ENCODE measurements around the gene POLR2M. TPM values are rescaled to one million over a fixed set of nuclear protein-coding genes. Genes with fewer than 3 reads are reported as not detected.

Gene POLR2M
- polyA plus RNA-seq, 5 donors = 39.9 to 74.6 (median 49.3) TPM

GRCh38 chr15:57735891-57736290 lies 29.4 kb downstream of the POLR2M start:
- DNase-seq = no peak

DNA sequence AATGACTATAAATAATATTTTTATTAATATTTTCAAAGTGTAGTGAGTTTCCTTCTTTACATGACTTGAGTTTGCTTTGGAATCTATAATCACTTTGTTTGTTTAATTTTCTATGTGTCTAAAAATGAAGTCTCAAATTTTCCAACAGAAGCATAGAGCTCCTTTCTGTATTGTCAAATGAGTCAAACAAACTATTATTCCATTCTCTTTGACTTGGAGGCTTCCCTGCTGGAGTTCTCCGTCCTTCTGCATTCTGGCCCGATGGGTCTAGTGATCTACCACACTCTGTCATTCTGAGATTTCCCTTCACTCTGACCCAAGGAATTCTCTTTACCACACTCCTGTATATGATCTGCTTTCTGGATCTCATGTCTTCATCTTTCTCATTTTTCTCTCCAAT lies 30.1 kb downstream of the POLR2M start:
- DNase-seq = no peak

DNA sequence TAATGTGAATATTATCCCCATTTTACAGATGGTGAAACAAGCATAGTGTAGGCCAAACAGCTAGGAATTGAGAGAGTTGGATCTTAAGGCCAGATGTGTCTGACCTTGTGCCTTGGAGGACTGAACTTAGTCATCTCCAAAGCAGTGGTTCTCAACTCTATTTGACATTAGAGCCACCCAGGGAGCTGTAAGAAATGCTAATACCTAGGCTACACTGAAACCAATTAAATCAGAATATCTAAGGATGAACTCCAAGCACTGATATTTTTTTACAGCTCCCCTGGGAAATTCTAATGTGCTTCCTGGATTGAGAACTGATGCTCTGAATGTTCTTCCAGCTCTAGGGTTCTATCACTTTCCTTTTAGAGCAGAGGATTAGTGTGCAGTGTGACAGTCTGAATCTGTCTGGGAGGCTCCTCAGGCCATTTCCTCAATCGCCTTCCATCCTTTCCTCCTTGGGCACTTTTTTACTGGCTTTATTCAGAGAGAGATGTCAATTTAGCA lies 32.3 kb downstream of the POLR2M start:
- DNase-seq = no peak

GRCh38 chr15:57740048-57740447 lies 33.5 kb downstream of the POLR2M start:
- no peak for DNase-seq

GRCh38 chr15:57741089-57741488 lies 34.6 kb downstream of the POLR2M start:
- DNase-seq = no peak

GRCh38 chr15:57743424-57743823 lies 36.9 kb downstream of the POLR2M start:
- DNase-seq = no peak

GRCh38 chr15:57746786-57747185 lies 40.3 kb downstream of the POLR2M start:
- no peak for DNase-seq

DNA sequence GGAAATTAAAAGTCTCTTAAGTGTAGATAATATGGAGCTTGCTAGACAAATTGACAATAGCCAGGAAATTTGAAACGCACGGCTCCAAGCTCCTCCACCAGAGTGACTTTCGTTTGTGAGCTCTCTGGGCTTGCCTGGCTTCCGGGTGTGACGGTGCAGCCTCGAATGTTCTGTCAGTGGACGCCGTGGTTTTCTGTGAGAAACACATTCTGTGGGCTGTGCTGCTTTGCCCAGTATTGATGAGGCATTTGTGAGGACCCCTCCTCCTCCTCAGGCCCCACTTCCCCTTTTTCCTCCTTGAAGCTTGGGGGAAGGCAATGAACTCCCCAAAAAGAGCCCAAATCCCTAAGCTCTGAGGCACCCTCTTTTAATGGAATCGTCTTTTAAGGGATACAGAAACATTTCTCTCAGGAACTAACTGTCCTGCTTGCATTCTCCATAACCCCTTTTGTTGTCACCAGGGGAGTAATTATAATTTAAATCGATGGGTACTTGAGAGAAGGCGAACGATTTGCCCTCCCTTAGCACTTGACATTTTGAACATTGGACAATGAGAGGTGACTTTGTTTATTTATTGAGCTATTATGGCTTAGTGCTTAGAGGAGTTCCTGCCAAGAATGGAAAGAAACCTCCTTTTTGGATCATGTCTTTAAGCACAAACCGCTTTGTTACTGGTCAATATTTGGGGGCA lies 40.8 kb downstream of the POLR2M start:
- no peak for DNase-seq

- peak in 1 of 2 donors; percentile 36 for DNase-seq
These were observed 44.8 kb downstream of the POLR2M start for GRCh38 chr15:57751177-57751800.

DNA sequence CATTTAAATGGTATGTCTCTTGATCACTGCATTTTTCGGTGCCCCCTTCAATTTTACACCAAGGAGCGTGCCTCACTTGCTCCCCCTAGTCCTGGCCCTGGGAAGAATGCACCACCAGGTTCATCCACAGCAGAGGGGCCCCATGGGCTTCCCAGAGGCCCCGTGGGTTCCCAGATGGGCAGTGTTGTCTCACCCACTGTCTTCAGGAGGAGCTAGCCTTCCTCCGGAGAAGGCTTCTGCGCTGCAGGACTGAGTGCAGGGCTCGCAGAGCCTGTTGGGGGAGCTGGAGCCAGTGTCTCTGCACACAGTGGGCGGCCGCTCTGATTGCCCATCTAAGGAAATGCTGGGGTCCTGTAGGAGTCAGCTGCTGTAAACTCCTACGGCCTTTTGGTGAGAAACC lies 45.9 kb downstream of the POLR2M start:
- peak; percentile 74 to 77 for DNase-seq

GRCh38 chr15:57752840-57753239 lies 46.3 kb downstream of the POLR2M start:
- no peak for DNase-seq

DNA sequence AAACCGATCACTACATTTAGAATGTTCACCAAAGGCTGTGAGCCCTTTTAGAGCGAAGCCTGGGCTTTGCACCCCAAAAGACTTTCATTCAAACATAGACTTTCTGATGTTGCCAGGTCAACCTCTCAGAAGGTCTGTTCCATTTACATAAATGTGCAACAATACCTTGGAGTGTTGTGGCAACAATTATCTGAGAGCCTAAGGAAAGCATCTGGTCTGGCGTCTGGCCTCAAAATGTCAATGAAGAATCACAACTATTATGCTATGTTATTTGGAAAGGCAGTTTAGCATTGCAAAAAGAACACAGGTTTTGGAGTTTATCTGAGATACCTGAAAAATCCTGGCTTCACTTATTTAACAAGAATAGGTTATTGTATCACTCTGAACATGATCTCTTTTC lies 50.0 kb downstream of the POLR2M start:
- DNase-seq = peak; percentile 30 to 54

GRCh38 chr15:57758560-57758959 lies 52.0 kb downstream of the POLR2M start:
- no peak for DNase-seq

DNA sequence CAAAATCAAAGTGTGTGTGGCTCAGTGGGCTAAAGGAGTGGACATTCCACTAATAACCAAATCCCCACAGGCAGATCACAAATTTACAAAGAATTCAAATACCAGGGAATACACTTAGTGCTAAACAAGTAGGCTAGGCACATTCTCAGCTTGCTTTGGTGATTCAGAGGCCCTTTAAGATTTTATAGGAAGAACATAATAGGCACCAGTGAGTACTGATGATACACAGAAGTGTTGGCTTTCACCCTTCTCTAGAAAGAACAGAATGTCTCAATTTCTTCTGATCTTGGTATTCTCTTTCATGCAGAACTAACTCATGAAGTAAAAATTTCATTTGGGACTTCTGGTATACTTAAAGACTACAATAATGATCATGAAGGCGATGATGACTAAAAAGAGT lies 55.0 kb downstream of the POLR2M start:
- no peak for DNase-seq

DNA sequence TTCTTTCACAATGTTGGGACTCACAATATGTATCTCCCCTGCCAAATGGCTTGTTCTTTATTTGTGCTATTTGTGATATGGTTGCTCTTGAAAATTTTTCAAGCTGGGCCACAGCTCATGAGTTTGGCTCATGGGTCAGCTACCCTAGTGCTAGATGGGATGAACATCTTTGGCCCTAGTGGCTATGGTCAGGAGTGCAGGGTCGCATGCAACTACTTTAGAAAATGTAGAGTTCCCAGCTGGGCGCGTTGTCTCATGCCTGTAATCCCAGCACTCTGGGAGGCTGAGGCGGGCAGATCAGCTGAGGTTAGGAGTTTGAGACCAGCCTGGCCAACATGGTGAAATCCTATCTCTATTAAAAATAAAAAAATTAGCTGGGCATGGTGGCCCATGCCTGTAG lies 55.8 kb downstream of the POLR2M start:
- DNase-seq = no peak

DNA sequence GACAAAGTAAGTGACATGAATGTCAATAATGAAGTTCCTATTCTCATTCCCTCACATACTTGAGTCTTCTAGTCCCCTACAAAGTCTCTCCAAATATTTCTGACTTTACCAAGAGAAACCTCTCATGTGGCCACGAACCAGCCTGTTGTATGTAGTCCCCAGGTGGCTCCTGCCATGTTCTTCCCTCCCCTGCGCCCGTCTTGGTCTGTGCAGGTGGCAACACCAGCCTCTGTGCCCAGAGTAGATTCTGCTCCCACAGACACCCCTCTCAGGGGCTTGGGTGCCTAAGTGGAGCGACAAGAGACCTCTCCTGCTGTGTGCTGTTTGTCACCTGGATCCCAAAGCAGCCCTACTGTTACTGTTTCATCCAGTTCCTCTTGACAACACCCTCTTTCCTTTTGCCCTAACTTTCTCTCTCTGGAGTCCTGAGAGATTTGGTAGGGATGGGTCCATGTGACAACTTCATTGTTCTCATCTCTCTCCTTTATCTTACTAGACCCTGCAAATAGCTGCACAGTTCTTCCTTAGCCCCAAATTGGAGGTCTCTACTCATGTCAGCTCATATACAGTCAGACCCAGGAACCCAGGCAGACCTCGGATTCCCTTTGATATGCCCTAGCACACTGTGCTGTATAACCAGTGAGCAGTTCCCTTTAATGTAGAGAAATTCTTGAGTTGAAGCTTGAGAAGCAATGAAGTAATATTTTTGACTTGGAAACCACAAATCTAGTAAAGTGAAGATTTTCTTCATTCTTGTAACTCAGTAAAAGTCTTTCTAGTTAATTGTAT lies 56.9 kb downstream of the POLR2M start:
- DNase-seq = no peak

Other genes starting within 250 kb of the POLR2M start
- gene MYZAP, start 114.8 kb upstream of the POLR2M start, polyA plus RNA-seq (ENCODE audit: insufficient read depth in 1 of 5, insufficient read length in 5 of 5, low replicate concordance in 1 of 5) = 10 to 100 TPM; 63.0 to 71.8 (median 66.9) TPM